Measurements from ENCODE around the gene PCIF1.

GRCh38 chr20:45905505-45906079 lies 28.9 kb upstream of the PCIF1 start:
- TF ChIP-seq CTCF (IDR thresholded peaks at IDR 0.05; ENCODE audit: low read depth, low read length) = no peak
- TF ChIP-seq EZH2phosphoT487 (IDR thresholded peaks at IDR 0.05; ENCODE audit: low read depth) = no peak

Data from OCI-LY3 (cell line).